Prostate gland (tissue), 2 donors: ENCODE results near the gene CFAP126. TPM values are rescaled to one million over a fixed set of nuclear protein-coding genes. Genes with fewer than 3 reads are reported as not detected.

Experiments used
- DNase-seq: peaks from one replicate; pipeline ENCODE4 v3.0.0-alpha.2; 2019; ENCODE audit warnings: low spot score
- H3K27ac ChIP-seq, 2 donors: fragments of 200-600 bp; sonication (generic); 2 replicates each; pipeline ENCODE4 v1.5.1; 2017 to 2019
- H3K27me3 ChIP-seq: fragments of 200-600 bp; sonication (generic); replicated peaks from 2 replicates; pipeline ENCODE4 v1.5.1; 2019; ENCODE audit not compliant: insufficient read depth
- H3K36me3 ChIP-seq, 2 donors: fragments of 200-600 bp; sonication (generic); 1 replicate in 1 of 2; 2 replicates in 1 of 2; pipeline versions ENCODE4 v1.5.1 to v1.8.1; 2017 to 2019
- H3K4me1 ChIP-seq: fragments of 200-600 bp; sonication (generic); replicated peaks from 2 replicates; pipeline ENCODE4 v1.5.1; 2019
- H3K4me3 ChIP-seq, 2 donors: fragments of 200-600 bp; sonication (generic); 2 replicates each; pipeline ENCODE4 v1.5.1; 2017 to 2019
- H3K9me3 ChIP-seq: fragments of 200-600 bp; sonication (generic); 2 replicates; pipeline ENCODE4 v1.5.1; 2017
- POLR2A ChIP-seq: fragments of 450-650 bp; IDR thresholded peaks from one replicate; pipeline ENCODE4 v1.6.1; 2016; ENCODE audit warnings: antibody characterized with exemption, mild to moderate bottlenecking
- POLR2AphosphoS5 ChIP-seq: sonication (generic); formaldehyde crosslinking; IDR thresholded peaks from one replicate; pipeline ENCODE4 v1.6.1; 2017; ENCODE audit warnings: antibody characterized with exemption
- WGBS: methylation state at CpG from one replicate; pipeline ENCODE4 v1.1.5; 2018; 5-methylcytosine and 5-hydroxymethylcytosine counted together
- intact Hi-C: fragments of 100-400 bp; cut with DNase I; formaldehyde crosslinking; loops from one replicate; pipeline ENCODE4 v1.14.2; 2022
- total RNA-seq, 2 donors: library from RNA; depleted of rRNA; stranded (reverse); fragments of >200 nt; gene quantifications; one replicate each; pipeline ENCODE4 v1.1.0, GENCODE V29; 2016
- TF ChIP-seq, protein P1 (sequence below), 4 experiments: fragments of 200-600 bp in 2 of 4; fragments of 450-650 bp in 2 of 4; sonication (generic) in 2 of 4; IDR thresholded peaks; 1 replicate in 3 of 4; 2 replicates in 1 of 4; pipeline ENCODE4 v1.5.1; 2016 to 2019; ENCODE audit warnings: antibody characterized with exemption in 4 of 4, mild to moderate bottlenecking in 2 of 4, moderate library complexity in 2 of 4

The CFAP126 gene
- total RNA-seq, 2 donors from 2014 or later: not detected

DNA sequence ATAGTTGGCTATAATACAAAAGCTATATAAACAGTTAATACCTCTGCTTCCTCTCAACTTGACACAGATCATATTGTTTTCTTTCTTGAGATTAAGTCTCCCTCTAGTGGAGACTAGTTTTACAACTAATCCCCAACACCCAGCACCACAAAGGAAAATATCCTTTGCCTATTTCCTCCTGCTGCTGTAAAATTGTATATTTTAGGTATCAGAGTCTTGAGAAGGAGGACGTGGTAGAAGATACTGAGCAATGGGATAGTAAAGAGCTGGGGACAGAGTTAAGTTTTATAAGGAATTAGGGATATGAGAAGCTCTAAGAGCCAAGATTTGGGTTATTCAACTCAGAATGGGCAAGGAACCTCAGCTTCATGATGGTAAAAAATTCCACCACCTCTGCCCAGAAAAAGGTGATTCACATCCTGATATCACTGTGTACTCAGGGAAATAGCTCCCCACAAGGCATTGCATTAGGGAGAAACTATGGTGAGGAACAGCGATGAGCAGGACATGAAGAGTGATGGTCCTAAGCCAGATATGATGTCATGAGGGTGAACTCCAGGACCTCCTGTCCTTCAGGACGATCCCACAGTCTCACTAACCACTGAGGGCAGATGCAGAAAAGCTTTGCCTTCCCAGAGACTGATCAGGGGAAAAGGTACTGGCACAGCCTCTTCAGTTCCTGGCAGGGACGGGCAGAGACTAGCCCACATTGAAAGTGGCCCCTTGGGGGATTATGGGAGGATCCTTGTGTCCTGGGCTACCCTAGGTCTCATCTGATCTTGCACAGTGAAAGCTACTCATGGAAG, 14.7 kb upstream of the CFAP126 start:
- Histone ChIP-seq H3K4me3 (no peak overlapping the region), H3K9me3 (no peaks in the 10 kb centered on the region), H3K27ac (peak overlapping the region in 1 of 2 donors; percentile 65), H3K4me1 (no peaks in the 10 kb centered on the region), H3K27me3 (no peaks in the 10 kb centered on the region), H3K36me3 (no peaks in the 10 kb centered on the region)
- WGBS: 22% methylated on average over 4 of the region's 4 CpGs
- TF ChIP-seq POLR2A (no peak), POLR2AphosphoS5 (peak; percentile 51)
- TF ChIP-seq, protein P1, sequence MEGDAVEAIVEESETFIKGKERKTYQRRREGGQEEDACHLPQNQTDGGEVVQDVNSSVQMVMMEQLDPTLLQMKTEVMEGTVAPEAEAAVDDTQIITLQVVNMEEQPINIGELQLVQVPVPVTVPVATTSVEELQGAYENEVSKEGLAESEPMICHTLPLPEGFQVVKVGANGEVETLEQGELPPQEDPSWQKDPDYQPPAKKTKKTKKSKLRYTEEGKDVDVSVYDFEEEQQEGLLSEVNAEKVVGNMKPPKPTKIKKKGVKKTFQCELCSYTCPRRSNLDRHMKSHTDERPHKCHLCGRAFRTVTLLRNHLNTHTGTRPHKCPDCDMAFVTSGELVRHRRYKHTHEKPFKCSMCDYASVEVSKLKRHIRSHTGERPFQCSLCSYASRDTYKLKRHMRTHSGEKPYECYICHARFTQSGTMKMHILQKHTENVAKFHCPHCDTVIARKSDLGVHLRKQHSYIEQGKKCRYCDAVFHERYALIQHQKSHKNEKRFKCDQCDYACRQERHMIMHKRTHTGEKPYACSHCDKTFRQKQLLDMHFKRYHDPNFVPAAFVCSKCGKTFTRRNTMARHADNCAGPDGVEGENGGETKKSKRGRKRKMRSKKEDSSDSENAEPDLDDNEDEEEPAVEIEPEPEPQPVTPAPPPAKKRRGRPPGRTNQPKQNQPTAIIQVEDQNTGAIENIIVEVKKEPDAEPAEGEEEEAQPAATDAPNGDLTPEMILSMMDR (IDR thresholded peaks at IDR 0.05): peak; percentile 48 to 81 (median 74)
- peak; percentile 16 for DNase-seq
- intact Hi-C loops: loop anchor here (2.0 to 10.0 kb wide), 2 partner anchors 68 to 156 kb away; partner anchors contain the start of genes SDHC and TOMM40L

DNA sequence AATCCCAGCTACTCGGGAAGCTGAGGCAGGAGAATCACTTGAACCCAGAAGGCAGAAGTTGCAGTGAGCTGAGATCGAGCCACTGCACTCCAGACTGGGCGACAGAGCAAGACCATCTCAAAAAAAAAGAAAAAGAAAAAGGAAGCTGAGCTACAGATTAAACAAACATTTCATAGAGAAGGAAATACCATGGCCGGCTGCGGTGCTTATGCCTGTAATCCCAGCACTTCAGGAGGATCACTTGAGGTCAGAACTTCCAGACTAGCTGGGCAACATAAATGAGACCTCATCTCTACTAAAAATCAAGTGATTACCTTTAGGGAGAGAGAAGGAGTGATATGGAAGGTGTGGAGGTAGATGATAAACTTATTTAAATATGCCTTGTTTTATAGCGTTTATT, 14.0 kb upstream of the CFAP126 start:
- WGBS: 46% methylated on average over 6 of the region's 6 CpGs
- Histone ChIP-seq H3K27ac (no peak overlapping the region), H3K9me3 (no peaks in the 10 kb centered on the region), H3K4me3 (no peak overlapping the region), H3K36me3 (no peaks in the 10 kb centered on the region), H3K4me1 (no peaks in the 10 kb centered on the region), H3K27me3 (no peaks in the 10 kb centered on the region)
- TF ChIP-seq, protein P1 (IDR thresholded peaks at IDR 0.05): no peak
- TF ChIP-seq POLR2AphosphoS5 (no peak), POLR2A (no peak)
- intact Hi-C loops: loop anchor here (2.0 to 10.0 kb wide), 2 partner anchors 67 to 155 kb away; partner anchors contain the start of genes SDHC and TOMM40L
- DNase-seq: no peak

DNA sequence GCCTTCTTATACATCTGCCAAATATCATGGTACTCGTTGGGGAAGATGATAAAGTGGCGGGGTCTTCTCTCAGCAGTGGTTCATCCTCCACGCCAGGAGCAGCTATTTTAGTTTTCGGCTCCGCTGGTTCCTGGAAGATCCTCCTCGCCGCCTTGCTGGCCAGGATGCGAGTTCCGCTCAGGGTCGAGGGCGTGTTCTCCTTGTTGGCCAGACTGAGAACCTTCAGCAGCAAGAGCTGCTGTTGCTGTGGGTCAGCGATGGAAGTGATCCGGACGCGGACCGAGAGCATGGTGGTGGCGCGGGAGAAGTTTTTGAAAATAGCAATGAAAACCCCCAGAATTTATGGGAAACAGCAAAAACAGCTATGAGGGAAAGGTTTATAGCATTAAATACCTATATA, 11.4 kb upstream of the CFAP126 start:
- no peaks in the 10 kb centered on the region for H3K9me3 ChIP-seq
- intact Hi-C loops: no loop called here
- no peaks in the 10 kb centered on the region for H3K36me3 ChIP-seq
- no peak for TF ChIP-seq POLR2A
- TF ChIP-seq, protein P1 (IDR thresholded peaks at IDR 0.05): no peak
- TF ChIP-seq POLR2AphosphoS5: no peak
- H3K4me3 ChIP-seq: no peak overlapping the region
- no peak for DNase-seq
- no peaks in the 10 kb centered on the region for H3K27me3 ChIP-seq
- WGBS: 82% methylated on average over 18 of the region's 18 CpGs
- H3K4me1 ChIP-seq: no peaks in the 10 kb centered on the region
- no peak overlapping the region for H3K27ac ChIP-seq

DNA sequence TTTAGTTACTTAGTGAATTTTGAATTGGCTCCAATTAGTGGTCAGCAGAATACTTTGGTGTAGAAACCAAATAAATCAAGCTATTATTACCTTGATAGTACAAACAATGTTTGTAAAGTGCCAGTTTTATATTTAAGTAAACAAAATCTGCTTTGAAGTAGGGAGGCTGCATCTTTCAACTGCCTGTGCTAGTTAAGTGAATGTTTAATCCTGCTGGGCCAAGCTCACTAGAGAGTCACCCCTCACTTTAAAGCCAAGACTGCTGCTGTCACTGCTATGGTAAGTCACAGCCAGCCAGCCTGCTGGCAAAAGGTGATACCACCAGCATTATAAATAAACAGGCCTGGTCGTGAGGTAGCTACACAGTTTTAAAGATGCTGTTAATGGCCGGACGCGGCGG, 10.3 kb upstream of the CFAP126 start:
- H3K4me1 ChIP-seq: no peaks in the 10 kb centered on the region
- no peak overlapping the region for H3K27ac ChIP-seq
- no peak for TF ChIP-seq POLR2A
- TF ChIP-seq, protein P1 (IDR thresholded peaks at IDR 0.05): no peak
- no peak for TF ChIP-seq POLR2AphosphoS5
- intact Hi-C loops: no loop called here
- no peak overlapping the region for H3K4me3 ChIP-seq
- 72% methylated on average over 5 of the region's 5 CpGs for WGBS
- DNase-seq: no peak
- no peaks in the 10 kb centered on the region for H3K9me3 ChIP-seq
- H3K36me3 ChIP-seq: no peaks in the 10 kb centered on the region
- no peaks in the 10 kb centered on the region for H3K27me3 ChIP-seq

DNA sequence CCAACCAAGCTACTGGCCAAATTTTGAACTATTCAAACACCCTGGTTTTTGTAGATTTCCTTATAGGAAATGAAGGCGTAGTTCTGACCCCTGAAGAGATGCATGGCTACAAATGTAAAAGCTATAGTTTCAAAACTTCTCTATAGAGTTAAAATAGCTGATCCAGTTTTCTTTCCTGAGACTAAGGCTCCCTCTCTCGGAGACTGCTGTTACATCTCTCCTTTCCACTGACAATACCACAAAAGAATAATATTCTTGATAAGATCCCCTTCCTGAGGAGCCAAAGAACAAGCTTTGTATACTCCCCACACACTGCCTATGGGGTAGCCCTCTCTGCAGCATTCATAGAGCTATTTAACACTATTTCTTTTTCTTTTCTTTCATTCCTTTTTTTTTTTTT, 6.7 kb upstream of the CFAP126 start:
- WGBS: 44% methylated on average over 2 of the region's 2 CpGs
- Histone ChIP-seq H3K4me1 (no peaks in the 10 kb centered on the region), H3K27ac (no peak overlapping the region), H3K4me3 (no peak overlapping the region), H3K27me3 (no peaks in the 10 kb centered on the region), H3K9me3 (no peaks in the 10 kb centered on the region), H3K36me3 (no peaks in the 10 kb centered on the region)
- intact Hi-C loops: no loop called here
- no peak for DNase-seq
- no peak for TF ChIP-seq POLR2A
- TF ChIP-seq, protein P1 (IDR thresholded peaks at IDR 0.05): peak in 1 of 4 experiments; percentile 5
- no peak for TF ChIP-seq POLR2AphosphoS5
